Erythroblast (primary cell): ENCODE data around the gene REXO4.

Experiments
- GATA1 ChIP-seq: IDR thresholded peaks from 2 replicates; pipeline ENCODE4 v1.6.1; 2011; ENCODE audit warnings: low read depth, mild to moderate bottlenecking, control low read depth, low read length, moderate library complexity
- POLR2A ChIP-seq: IDR thresholded peaks from 2 replicates; pipeline ENCODE4 v1.6.1; 2011; ENCODE audit warnings: mild to moderate bottlenecking, low read length

- TF ChIP-seq POLR2A (peak; percentile 55), GATA1 (no peak)
Measured at GRCh38 chr9:133417541-133418461, at the start of gene REXO4.
